Measurements from ENCODE around the gene PRADC1. TPM values are rescaled to one million over a fixed set of nuclear protein-coding genes. Genes with fewer than 3 reads are reported as not detected.

The PRADC1 gene
- total RNA-seq (10 to 100 TPM; 12.4 to 15.9 TPM), polyA plus RNA-seq (10 to 100 TPM; 25.9 to 54.8 TPM)
- long read RNA-seq, donor 1, transcript PRADC1-201 (5 exons, 1,083 nt) = major isoform, 19 of 22 reads
- long read RNA-seq, donor 1, partial matches to known transcripts = 3 of 22 reads
- long read RNA-seq, donor 1, other reads (novel, unspliced or antisense) = 0 of 22 reads
- long read RNA-seq, donor 2, transcript PRADC1-201 (5 exons, 1,083 nt) = major isoform, 13 of 18 reads
- long read RNA-seq, donor 2, partial matches to known transcripts = 3 of 18 reads
- long read RNA-seq, donor 2, other reads (novel, unspliced or antisense) = 0 of 18 reads

DNA sequence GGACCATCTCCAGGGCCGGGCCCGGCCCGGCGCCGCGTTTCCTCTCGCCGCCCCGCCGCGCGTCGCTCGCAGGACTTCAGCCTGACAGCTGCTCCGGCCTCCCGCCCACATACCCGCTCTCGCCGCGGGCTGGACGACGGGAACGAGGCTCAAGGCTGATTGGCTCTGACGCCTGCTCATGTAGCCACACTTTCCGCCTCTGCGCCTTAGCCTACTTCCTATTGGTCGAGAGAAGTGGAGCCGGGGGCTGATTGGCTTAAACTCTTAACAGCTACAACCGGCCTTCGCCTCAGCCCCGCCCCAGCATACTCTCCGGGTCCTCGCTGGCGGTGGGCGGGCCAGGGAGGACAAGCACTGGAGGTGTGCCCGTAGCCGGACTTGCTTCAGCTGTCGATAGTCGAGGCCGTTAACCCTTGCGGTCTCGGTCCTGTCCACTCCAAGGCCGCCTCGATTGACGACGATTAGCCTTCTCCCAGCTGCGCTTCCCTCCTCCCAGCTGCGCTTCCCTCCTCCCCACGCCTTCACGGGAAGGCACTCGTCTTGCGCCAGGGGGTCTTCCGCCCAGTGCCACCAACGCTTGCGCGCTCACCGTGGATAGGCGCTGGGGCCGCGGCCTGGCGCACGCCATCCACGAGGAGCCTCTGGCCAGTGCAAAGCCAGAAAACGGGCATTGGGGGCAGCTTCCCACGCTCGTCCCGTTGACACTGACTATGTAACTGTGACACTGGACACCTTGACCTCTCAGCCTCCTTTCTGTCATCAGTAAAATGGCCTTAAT, at the start of gene PRADC1:
TSS of gene PRADC1 (minus strand) at position 86 of the 778 bp plus-strand sequence. CDS start at position 7, 79 bp downstream.
- H3K9me3 ChIP-seq (ENCODE audit: control insufficient read depth, low read length) = no peaks in the 10 kb centered on the region

GRCh38 chr2:73281244-73281643, 48.2 kb upstream of the PRADC1 start:
- DNase-seq (no peak), ATAC-seq (ENCODE audit: low FRiP score) (no peak)
- Histone ChIP-seq H3K36me3 (ENCODE audit: control insufficient read depth in 1 of 2, insufficient read depth in 2 of 2, low read length in 1 of 2) (no peaks in the 10 kb centered on the region), H3K27ac (ENCODE audit: low read depth in 1 of 2, low read length in 2 of 2) (no peak overlapping the region), H3K4me1 (ENCODE audit: control insufficient read depth in 1 of 2, insufficient read depth in 2 of 2, low read length in 2 of 2) (no peaks in the 10 kb centered on the region), H3K27me3 (ENCODE audit: control insufficient read depth in 1 of 2, insufficient read depth in 2 of 2, low read length in 1 of 2) (peaks cover 0 to 3% of the 10 kb centered on the region in 2 donors), H3K9me3 (ENCODE audit: control insufficient read depth, low read length) (peaks cover 6% of the 10 kb centered on the region), H3K4me3 (ENCODE audit: low read length in 2 of 2) (no peak overlapping the region)
- intact Hi-C loops (cut with DNase I) = no loop called here

More for the DNA sequence above, at the start of gene PRADC1:
- intact Hi-C loops (cut with DNase I) = loop anchor here (5.0 kb wide), 2 partner anchors 154 to 504 kb away; partner anchors contain the start of genes ALMS1 (in 1 of the 2) and TPRKB (in 1 of the 2)
- Histone ChIP-seq H3K27ac (ENCODE audit: low read depth in 1 of 2, low read length in 2 of 2) (peak within 1 kb of the TSS; percentile 12 to 78), H3K4me1 (ENCODE audit: control insufficient read depth in 1 of 2, insufficient read depth in 2 of 2, low read length in 2 of 2) (no peaks in the 10 kb centered on the region), H3K36me3 (ENCODE audit: control insufficient read depth in 1 of 2, insufficient read depth in 2 of 2, low read length in 1 of 2) (no peaks in the 10 kb centered on the region), H3K4me3 (ENCODE audit: low read length in 2 of 2) (peak within 1 kb of the TSS; percentile 43 to 58), H3K27me3 (ENCODE audit: control insufficient read depth in 1 of 2, insufficient read depth in 2 of 2, low read length in 1 of 2) (no peaks in the 10 kb centered on the region)
- DNase-seq (peak; percentile 98 to 99), ATAC-seq (ENCODE audit: low FRiP score) (peak; percentile 98)
- 0% methylated on average over 66 to 67 of the region's 67 CpGs for WGBS, 2 donors

GRCh38 chr2:73279852-73280251, 46.8 kb upstream of the PRADC1 start:
- H3K4me3 ChIP-seq (ENCODE audit: low read length in 2 of 2) = no peak overlapping the region
- intact Hi-C loops (cut with DNase I) = no loop called here
- 63 to 67% methylated on average over 9 of the region's 9 CpGs for WGBS, 2 donors

DNA sequence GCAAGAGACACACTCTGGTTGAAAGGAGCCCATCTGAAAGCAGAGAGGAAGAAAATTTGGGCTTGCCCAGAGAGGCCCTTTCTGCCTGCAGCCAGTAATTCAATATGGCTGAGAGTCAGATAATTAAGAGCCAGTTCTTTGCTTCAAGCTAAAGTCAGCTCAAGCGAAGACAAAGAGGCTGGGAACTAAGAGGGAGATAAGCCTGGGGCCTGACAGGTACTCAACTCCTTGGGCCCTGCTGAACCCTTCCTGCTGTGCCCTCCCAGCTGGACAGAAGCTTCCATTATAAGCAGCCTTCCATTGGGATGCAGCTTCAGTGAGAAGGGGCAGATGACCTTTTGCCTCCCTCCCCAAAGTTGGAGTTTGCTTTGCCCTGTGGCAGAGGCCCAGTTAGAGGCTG, 39.2 kb upstream of the PRADC1 start:
- Histone ChIP-seq H3K27me3 (ENCODE audit: control insufficient read depth in 1 of 2, insufficient read depth in 2 of 2, low read length in 1 of 2) (peaks cover 0 to 4% of the 10 kb centered on the region in 2 donors), H3K36me3 (ENCODE audit: control insufficient read depth in 1 of 2, insufficient read depth in 2 of 2, low read length in 1 of 2) (no peaks in the 10 kb centered on the region), H3K4me3 (ENCODE audit: low read length in 2 of 2) (no peak overlapping the region), H3K27ac (ENCODE audit: low read depth in 1 of 2, low read length in 2 of 2) (no peak overlapping the region), H3K4me1 (ENCODE audit: control insufficient read depth in 1 of 2, insufficient read depth in 2 of 2, low read length in 2 of 2) (no peaks in the 10 kb centered on the region), H3K9me3 (ENCODE audit: control insufficient read depth, low read length) (peaks cover 3% of the 10 kb centered on the region)
- no peak for ATAC-seq (ENCODE audit: low FRiP score)
- WGBS, 2 donors = 75 to 76% methylated on average over 1 of the region's 1 CpG
- intact Hi-C loops (cut with DNase I) = no loop called here
- DNase-seq = no peak

More at GRCh38 chr2:73279852-73280251, 46.8 kb upstream of the PRADC1 start:
- H3K4me1 ChIP-seq (ENCODE audit: control insufficient read depth in 1 of 2, insufficient read depth in 2 of 2, low read length in 2 of 2) = no peaks in the 10 kb centered on the region
- no peaks in the 10 kb centered on the region for H3K36me3 ChIP-seq (ENCODE audit: control insufficient read depth in 1 of 2, insufficient read depth in 2 of 2, low read length in 1 of 2)
- no peak for DNase-seq
- no peak overlapping the region for H3K27ac ChIP-seq (ENCODE audit: low read depth in 1 of 2, low read length in 2 of 2)
- H3K9me3 ChIP-seq (ENCODE audit: control insufficient read depth, low read length) = peaks cover 5% of the 10 kb centered on the region
- H3K27me3 ChIP-seq (ENCODE audit: control insufficient read depth in 1 of 2, insufficient read depth in 2 of 2, low read length in 1 of 2) = peaks cover 0 to 3% of the 10 kb centered on the region in 2 donors
- no peak for ATAC-seq (ENCODE audit: low FRiP score)

DNA sequence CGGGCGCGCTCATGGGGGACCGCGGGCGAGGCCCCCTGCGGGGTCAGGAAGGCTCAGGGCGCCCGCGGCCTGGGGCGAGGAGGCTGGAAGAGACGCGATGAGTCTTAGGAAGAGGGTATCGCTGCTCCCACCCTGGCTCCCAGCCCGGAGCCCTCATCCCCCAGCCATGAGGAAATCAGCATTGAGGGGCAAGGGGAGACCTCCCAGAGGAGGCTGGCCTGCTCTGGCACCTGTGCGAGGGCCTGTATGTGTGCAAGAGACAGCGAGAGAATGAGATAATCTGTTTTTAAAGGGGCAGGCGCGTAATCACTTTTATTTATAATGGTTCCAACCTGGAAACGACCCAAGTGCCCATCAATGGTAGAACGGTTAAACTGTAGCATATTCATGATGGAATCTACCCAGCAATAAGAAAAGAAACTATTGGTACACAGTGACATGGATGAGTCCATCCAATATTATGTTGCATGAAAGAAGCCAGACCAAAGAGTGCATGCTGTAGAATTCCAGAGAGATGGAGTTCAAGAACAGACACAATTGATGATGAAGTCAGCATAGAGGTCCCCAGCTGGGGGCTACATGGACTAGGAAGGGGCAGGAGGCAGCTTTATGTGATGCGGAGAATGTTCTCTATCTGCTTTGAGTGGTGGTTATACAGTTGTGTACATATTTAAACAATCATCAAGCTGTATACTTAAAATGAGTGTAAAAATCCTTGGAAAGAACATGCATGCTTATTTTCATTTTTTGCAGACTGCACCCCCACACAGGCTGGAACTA, 36.8 kb upstream of the PRADC1 start:
- no peak overlapping the region for H3K27ac ChIP-seq (ENCODE audit: low read depth in 1 of 2, low read length in 2 of 2)
- H3K27me3 ChIP-seq (ENCODE audit: control insufficient read depth in 1 of 2, insufficient read depth in 2 of 2, low read length in 1 of 2) = peaks cover 0 to 4% of the 10 kb centered on the region in 2 donors
- H3K4me3 ChIP-seq (ENCODE audit: low read length in 2 of 2) = no peak overlapping the region
- H3K9me3 ChIP-seq (ENCODE audit: control insufficient read depth, low read length) = peaks cover 3% of the 10 kb centered on the region
- DNase-seq = no peak
- H3K36me3 ChIP-seq (ENCODE audit: control insufficient read depth in 1 of 2, insufficient read depth in 2 of 2, low read length in 1 of 2) = no peaks in the 10 kb centered on the region
- no peak for ATAC-seq (ENCODE audit: low FRiP score)
- 19 to 25% methylated on average over 16 to 22 of the region's 22 CpGs for WGBS, 2 donors
- no peaks in the 10 kb centered on the region for H3K4me1 ChIP-seq (ENCODE audit: control insufficient read depth in 1 of 2, insufficient read depth in 2 of 2, low read length in 2 of 2)
- intact Hi-C loops (cut with DNase I) = no loop called here

GRCh38 chr2:73268830-73269685, 36.0 kb upstream of the PRADC1 start:
- no peak overlapping the region for H3K27ac ChIP-seq (ENCODE audit: low read depth in 1 of 2, low read length in 2 of 2)
- ATAC-seq (ENCODE audit: low FRiP score) (no peak), DNase-seq (no peak)
- H3K27me3 ChIP-seq (ENCODE audit: control insufficient read depth in 1 of 2, insufficient read depth in 2 of 2, low read length in 1 of 2) = peaks cover 0 to 3% of the 10 kb centered on the region in 2 donors
- H3K36me3 ChIP-seq (ENCODE audit: control insufficient read depth in 1 of 2, insufficient read depth in 2 of 2, low read length in 1 of 2) = no peaks in the 10 kb centered on the region
- intact Hi-C loops (cut with DNase I) = no loop called here
- H3K4me3 ChIP-seq (ENCODE audit: low read length in 2 of 2) = no peak overlapping the region
- H3K4me1 ChIP-seq (ENCODE audit: control insufficient read depth in 1 of 2, insufficient read depth in 2 of 2, low read length in 2 of 2) = no peaks in the 10 kb centered on the region
- peaks cover 3% of the 10 kb centered on the region for H3K9me3 ChIP-seq (ENCODE audit: control insufficient read depth, low read length)
- WGBS, 2 donors = 5 to 6% methylated on average over 82 to 113 of the region's 113 CpGs

DNA sequence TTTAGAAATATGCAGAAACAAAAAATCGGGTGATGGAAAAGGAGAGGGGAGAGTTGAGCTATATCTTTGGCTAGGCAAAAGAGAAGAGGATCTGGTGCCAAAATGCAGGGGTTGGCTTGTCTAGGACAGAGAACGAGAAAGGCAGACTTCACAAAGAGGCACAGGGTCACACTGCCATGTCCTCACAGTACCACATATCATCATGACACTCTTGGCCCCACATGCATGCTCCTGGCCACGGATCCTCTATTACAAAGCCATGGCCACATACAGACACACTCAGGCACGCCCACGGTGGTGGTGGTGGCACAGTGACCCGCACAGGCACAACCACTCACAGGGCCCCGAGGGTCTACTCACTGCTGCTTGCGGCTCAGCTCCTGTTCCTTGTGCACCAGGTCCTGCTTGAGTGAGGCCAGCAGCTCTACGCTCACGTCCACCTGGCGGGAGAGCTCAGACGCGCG, 35.4 kb upstream of the PRADC1 start:
- no peak for DNase-seq
- no peaks in the 10 kb centered on the region for H3K4me1 ChIP-seq (ENCODE audit: control insufficient read depth in 1 of 2, insufficient read depth in 2 of 2, low read length in 2 of 2)
- H3K9me3 ChIP-seq (ENCODE audit: control insufficient read depth, low read length) = no peaks in the 10 kb centered on the region
- no peak overlapping the region for H3K27ac ChIP-seq (ENCODE audit: low read depth in 1 of 2, low read length in 2 of 2)
- H3K36me3 ChIP-seq (ENCODE audit: control insufficient read depth in 1 of 2, insufficient read depth in 2 of 2, low read length in 1 of 2) = no peaks in the 10 kb centered on the region
- WGBS, 2 donors = 29 to 31% methylated on average over 14 of the region's 14 CpGs
- no peak overlapping the region for H3K4me3 ChIP-seq (ENCODE audit: low read length in 2 of 2)
- H3K27me3 ChIP-seq (ENCODE audit: control insufficient read depth in 1 of 2, insufficient read depth in 2 of 2, low read length in 1 of 2) = peaks cover 0 to 1% of the 10 kb centered on the region in 2 donors
- intact Hi-C loops (cut with DNase I) = no loop called here
- no peak for ATAC-seq (ENCODE audit: low FRiP score)

DNA sequence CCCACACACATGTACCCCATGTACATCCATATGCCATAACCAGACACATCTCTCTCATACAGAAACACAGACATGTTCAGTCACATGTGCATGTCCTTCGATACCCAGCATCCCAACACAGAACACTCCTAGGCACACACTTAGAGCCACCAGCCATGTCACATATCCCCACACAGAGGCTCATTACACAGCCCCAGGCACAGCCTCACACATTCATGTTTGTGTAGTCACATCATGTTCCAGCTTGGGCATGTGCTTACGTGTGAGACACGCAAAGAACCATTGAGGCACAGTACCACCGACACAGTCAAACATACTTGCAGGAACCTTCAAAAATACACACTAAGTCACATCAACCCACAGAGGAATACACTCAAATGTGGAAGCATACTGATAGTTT, 34.0 kb upstream of the PRADC1 start:
- Histone ChIP-seq H3K4me3 (ENCODE audit: low read length in 2 of 2) (no peak overlapping the region), H3K36me3 (ENCODE audit: control insufficient read depth in 1 of 2, insufficient read depth in 2 of 2, low read length in 1 of 2) (no peaks in the 10 kb centered on the region), H3K27ac (ENCODE audit: low read depth in 1 of 2, low read length in 2 of 2) (no peak overlapping the region), H3K9me3 (ENCODE audit: control insufficient read depth, low read length) (no peaks in the 10 kb centered on the region), H3K27me3 (ENCODE audit: control insufficient read depth in 1 of 2, insufficient read depth in 2 of 2, low read length in 1 of 2) (peaks cover 0 to 1% of the 10 kb centered on the region in 2 donors), H3K4me1 (ENCODE audit: control insufficient read depth in 1 of 2, insufficient read depth in 2 of 2, low read length in 2 of 2) (no peaks in the 10 kb centered on the region)
- DNase-seq (no peak), ATAC-seq (ENCODE audit: low FRiP score) (no peak)
- WGBS, 2 donors = 95 to 98% methylated on average over 4 of the region's 4 CpGs
- intact Hi-C loops (cut with DNase I) = no loop called here

Measured in aorta (tissue), 5 donors.